Muscle layer of duodenum (tissue), 2 donors: Measurements from ENCODE around the gene LZTS2.

Experiments
- H3K27ac ChIP-seq: one replicate; pipeline ENCODE4 v1.7.0; 2013; ENCODE audit warnings: mild to moderate bottlenecking, low read length
- H3K27me3 ChIP-seq: one replicate; pipeline ENCODE4 v1.7.0; 2013; ENCODE audit warnings: low read depth, mild to moderate bottlenecking, control low read depth, low read length
- H3K36me3 ChIP-seq, 2 donors: one replicate each; pipeline ENCODE4 v1.7.0; 2013; ENCODE audit warnings: low read length in 2 of 2, control low read depth in 1 of 2, mild to moderate bottlenecking in 1 of 2; ENCODE audit not compliant: insufficient read depth in 2 of 2, control insufficient read depth in 1 of 2
- H3K4me1 ChIP-seq, 2 donors: one replicate each; pipeline ENCODE4 v1.7.0; 2013; ENCODE audit warnings: low read length in 2 of 2, mild to moderate bottlenecking in 2 of 2, control low read depth in 1 of 2, moderate library complexity in 1 of 2; ENCODE audit not compliant: insufficient read depth in 2 of 2, control insufficient read depth in 1 of 2
- H3K4me3 ChIP-seq, 2 donors: one replicate each; pipeline ENCODE4 v1.7.0; 2013; ENCODE audit warnings: low read length in 2 of 2, low read depth in 1 of 2, mild to moderate bottlenecking in 1 of 2
- H3K9me3 ChIP-seq, 2 donors: one replicate each; pipeline ENCODE4 v1.7.0; 2013; ENCODE audit warnings: low read length in 2 of 2, control low read depth in 1 of 2, mild to moderate bottlenecking in 1 of 2; ENCODE audit not compliant: control insufficient read depth in 1 of 2
- donor health status: healthy.

LZTS2 gene

DNA sequence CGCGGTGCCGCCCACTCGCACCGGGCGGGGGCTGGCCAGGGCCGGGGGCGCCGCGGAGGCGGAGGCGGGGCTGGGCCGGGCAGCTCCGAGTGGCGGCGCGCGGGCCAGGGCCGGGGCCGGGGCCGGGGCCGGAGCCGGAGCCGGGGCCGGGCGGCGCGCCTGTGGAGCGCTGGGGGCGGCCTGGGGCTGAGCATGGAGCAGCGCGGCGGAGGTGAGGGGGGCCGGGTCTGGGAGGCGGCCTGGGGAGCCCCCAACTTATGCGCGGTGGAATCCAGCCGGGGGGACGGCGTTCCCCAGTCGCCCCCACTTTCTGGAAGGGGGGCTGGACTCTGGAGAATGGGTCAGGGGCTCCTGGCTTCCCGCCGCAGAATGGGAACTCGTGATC is at the start of gene LZTS2:
Gene LZTS2 (plus strand): TSS at position 67 of the 385 bp plus-strand sequence. CDS start 2,731 bp downstream, outside the sequence.
- peak within 1 kb of the TSS; percentile 98 for H3K27ac ChIP-seq
- H3K4me3 ChIP-seq = peak within 1 kb of the TSS; percentile 71 to 82
- H3K27me3 ChIP-seq = no peaks in the 10 kb centered on the region
- H3K4me1 ChIP-seq = peaks cover 18 to 50% of the 10 kb centered on the region in 2 donors
- H3K9me3 ChIP-seq = no peaks in the 10 kb centered on the region
- peaks cover 3 to 30% of the 10 kb centered on the region in 2 donors for H3K36me3 ChIP-seq

GRCh38 chr10:100960251-100960650 is 39.4 kb upstream of the LZTS2 start:
- H3K4me1 ChIP-seq = no peaks in the 10 kb centered on the region
- no peaks in the 10 kb centered on the region for H3K27me3 ChIP-seq
- no peaks in the 10 kb centered on the region for H3K9me3 ChIP-seq
- H3K27ac ChIP-seq = no peak overlapping the region
- peaks cover 47 to 52% of the 10 kb centered on the region in 2 donors for H3K36me3 ChIP-seq
- no peak overlapping the region for H3K4me3 ChIP-seq

GRCh38 chr10:100962351-100963080 is 37.1 kb upstream of the LZTS2 start:
- Histone ChIP-seq H3K4me3 (no peak overlapping the region), H3K36me3 (peaks cover 46 to 50% of the 10 kb centered on the region in 2 donors), H3K4me1 (no peaks in the 10 kb centered on the region), H3K9me3 (no peaks in the 10 kb centered on the region), H3K27ac (no peak overlapping the region), H3K27me3 (no peaks in the 10 kb centered on the region)

- no peaks in the 10 kb centered on the region for H3K9me3 ChIP-seq
- H3K4me1 ChIP-seq = peaks cover 0 to 5% of the 10 kb centered on the region in 2 donors
- no peak overlapping the region for H3K27ac ChIP-seq
- no peak overlapping the region for H3K4me3 ChIP-seq
- H3K27me3 ChIP-seq = no peaks in the 10 kb centered on the region
- H3K36me3 ChIP-seq = peaks cover 42 to 44% of the 10 kb centered on the region in 2 donors
Measured at GRCh38 chr10:100963826-100964225, 35.8 kb upstream of the LZTS2 start.

DNA sequence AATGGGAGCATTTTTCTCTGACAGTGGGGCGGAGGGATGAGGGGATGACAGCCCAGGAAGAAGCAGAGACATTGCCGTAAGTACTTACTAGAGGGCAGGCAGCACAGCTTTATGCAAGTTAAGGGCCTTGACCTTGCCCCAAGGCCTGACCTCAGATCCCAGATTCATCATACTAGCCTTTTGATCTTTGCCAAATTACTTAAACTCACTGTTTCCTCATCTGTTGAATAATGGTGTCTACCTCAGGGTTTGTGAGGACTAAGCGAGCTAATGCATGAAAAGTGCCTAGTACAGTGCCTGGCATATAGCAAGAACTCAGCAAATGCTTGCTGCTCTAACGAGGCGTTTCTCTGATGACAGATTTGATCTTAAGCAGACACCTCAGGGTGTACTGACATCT is 33.8 kb upstream of the LZTS2 start:
- Histone ChIP-seq H3K9me3 (no peaks in the 10 kb centered on the region), H3K27me3 (no peaks in the 10 kb centered on the region), H3K36me3 (peaks cover 27 to 30% of the 10 kb centered on the region in 2 donors), H3K4me3 (no peak overlapping the region), H3K4me1 (peaks cover 0 to 8% of the 10 kb centered on the region in 2 donors), H3K27ac (no peak overlapping the region)

DNA sequence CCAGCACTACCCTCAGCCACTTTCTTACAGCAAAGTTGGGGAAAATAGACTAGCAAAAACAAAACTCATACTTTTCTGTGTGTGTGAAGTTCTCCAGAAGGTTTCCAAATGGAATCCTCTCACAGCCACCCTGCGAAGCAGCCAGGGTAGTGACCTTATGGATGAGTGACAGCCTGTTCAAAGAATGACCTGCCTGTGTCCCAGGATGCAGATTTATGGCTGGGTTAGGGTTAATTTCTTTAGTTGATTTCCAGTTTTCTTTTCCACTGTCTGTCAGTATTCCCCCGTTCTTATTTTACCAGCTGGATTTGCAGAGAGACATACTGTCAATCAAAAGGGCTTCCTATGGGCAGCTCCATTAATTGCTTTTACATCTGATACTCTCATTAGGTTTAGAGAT is 32.7 kb upstream of the LZTS2 start:
- peaks cover 0 to 8% of the 10 kb centered on the region in 2 donors for H3K4me1 ChIP-seq
- no peak overlapping the region for H3K4me3 ChIP-seq

GRCh38 chr10:100967332-100967731 is 32.3 kb upstream of the LZTS2 start:
- no peak overlapping the region for H3K4me3 ChIP-seq
- peaks cover 0 to 8% of the 10 kb centered on the region in 2 donors for H3K4me1 ChIP-seq
- H3K9me3 ChIP-seq = no peaks in the 10 kb centered on the region
- H3K27ac ChIP-seq = no peak overlapping the region
- H3K36me3 ChIP-seq = peaks cover 20 to 23% of the 10 kb centered on the region in 2 donors
- H3K27me3 ChIP-seq = no peaks in the 10 kb centered on the region

More for the DNA sequence above, 32.7 kb upstream of the LZTS2 start:
- H3K36me3 ChIP-seq = peaks cover 24 to 28% of the 10 kb centered on the region in 2 donors
- H3K27me3 ChIP-seq = no peaks in the 10 kb centered on the region
- no peaks in the 10 kb centered on the region for H3K9me3 ChIP-seq
- no peak overlapping the region for H3K27ac ChIP-seq

DNA sequence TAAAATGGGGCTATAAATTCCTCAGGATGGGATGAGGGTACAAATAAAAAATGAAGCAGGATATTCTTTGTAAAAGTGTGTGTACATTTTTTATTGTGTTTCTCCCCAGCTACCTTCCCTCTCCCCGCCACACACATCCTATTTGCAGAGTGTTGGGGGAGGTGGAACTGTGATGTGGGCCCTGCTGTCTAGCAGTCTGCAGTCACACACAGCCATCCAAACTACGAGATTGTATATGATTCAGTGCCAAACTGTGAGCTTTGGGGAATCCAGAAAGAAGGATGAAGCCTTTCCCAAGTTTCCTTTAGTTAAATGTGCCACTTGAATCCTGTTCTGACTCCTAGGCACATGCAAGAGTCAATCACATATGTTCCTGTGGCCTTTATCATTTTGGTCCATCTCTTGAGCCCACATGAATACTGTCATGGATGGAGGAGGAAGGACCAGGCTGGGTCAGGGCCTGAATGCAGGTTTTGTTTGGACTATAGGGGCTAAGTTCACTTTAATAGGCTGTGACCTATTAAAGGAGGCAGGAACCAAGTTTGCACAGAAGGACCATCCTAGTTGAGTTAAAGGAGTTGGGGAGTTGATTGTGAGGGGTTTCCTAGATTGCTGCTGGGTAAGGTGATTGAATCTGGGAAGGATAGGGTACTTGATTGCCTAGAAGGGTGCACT is 31.4 kb upstream of the LZTS2 start:
- H3K4me1 ChIP-seq = peaks cover 0 to 8% of the 10 kb centered on the region in 2 donors
- peaks cover 12 to 15% of the 10 kb centered on the region in 2 donors for H3K36me3 ChIP-seq
- H3K9me3 ChIP-seq = no peaks in the 10 kb centered on the region
- no peak overlapping the region for H3K27ac ChIP-seq
- no peak overlapping the region for H3K4me3 ChIP-seq
- H3K27me3 ChIP-seq = no peaks in the 10 kb centered on the region

GRCh38 chr10:100968863-100969186 is 30.8 kb upstream of the LZTS2 start:
- H3K4me3 ChIP-seq = peak overlapping the region; percentile 68 to 70
- peaks cover 0 to 8% of the 10 kb centered on the region in 2 donors for H3K4me1 ChIP-seq
- H3K36me3 ChIP-seq = peaks cover 10 to 15% of the 10 kb centered on the region in 2 donors
- H3K27me3 ChIP-seq = no peaks in the 10 kb centered on the region
- no peaks in the 10 kb centered on the region for H3K9me3 ChIP-seq
- no peak overlapping the region for H3K27ac ChIP-seq

- Histone ChIP-seq H3K4me1 (peaks cover 0 to 8% of the 10 kb centered on the region in 2 donors), H3K27ac (peak within 1 kb of the TSS; percentile 64)
Measured at GRCh38 chr10:100969187-100970075, 30.2 kb upstream of the LZTS2 start, which contains the start of gene SEMA4G. Gene SEMA4G (plus strand): TSS chr10:100969504. CDS start chr10:100972913, 3,409 bp downstream.

More at GRCh38 chr10:100969187-100970075, 30.2 kb upstream of the LZTS2 start, which contains the start of gene SEMA4G:
- no peaks in the 10 kb centered on the region for H3K27me3 ChIP-seq
- H3K9me3 ChIP-seq = no peaks in the 10 kb centered on the region
- H3K36me3 ChIP-seq = peaks cover 10 to 12% of the 10 kb centered on the region in 2 donors
- peak within 1 kb of the TSS; percentile 68 to 70 for H3K4me3 ChIP-seq
